ENCODE data around the gene DNA2. TPM values are rescaled to one million over a fixed set of nuclear protein-coding genes. Genes with fewer than 3 reads are reported as not detected.
"Not testable (repeated sequence)": the region's sequence is repeated elsewhere in the genome, so short reads cannot be mapped to it uniquely, and the experiment has no call there.

Gene DNA2, protein sequence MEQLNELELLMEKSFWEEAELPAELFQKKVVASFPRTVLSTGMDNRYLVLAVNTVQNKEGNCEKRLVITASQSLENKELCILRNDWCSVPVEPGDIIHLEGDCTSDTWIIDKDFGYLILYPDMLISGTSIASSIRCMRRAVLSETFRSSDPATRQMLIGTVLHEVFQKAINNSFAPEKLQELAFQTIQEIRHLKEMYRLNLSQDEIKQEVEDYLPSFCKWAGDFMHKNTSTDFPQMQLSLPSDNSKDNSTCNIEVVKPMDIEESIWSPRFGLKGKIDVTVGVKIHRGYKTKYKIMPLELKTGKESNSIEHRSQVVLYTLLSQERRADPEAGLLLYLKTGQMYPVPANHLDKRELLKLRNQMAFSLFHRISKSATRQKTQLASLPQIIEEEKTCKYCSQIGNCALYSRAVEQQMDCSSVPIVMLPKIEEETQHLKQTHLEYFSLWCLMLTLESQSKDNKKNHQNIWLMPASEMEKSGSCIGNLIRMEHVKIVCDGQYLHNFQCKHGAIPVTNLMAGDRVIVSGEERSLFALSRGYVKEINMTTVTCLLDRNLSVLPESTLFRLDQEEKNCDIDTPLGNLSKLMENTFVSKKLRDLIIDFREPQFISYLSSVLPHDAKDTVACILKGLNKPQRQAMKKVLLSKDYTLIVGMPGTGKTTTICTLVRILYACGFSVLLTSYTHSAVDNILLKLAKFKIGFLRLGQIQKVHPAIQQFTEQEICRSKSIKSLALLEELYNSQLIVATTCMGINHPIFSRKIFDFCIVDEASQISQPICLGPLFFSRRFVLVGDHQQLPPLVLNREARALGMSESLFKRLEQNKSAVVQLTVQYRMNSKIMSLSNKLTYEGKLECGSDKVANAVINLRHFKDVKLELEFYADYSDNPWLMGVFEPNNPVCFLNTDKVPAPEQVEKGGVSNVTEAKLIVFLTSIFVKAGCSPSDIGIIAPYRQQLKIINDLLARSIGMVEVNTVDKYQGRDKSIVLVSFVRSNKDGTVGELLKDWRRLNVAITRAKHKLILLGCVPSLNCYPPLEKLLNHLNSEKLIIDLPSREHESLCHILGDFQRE
- 8.9 and 10.3 TPM in 2 replicates for total RNA-seq (2014; rRNA removed; shearing (Covaris generic))

- peak; percentile 87 for DNase-seq (ENCODE audit: low spot score)
Measured at GRCh38 chr10:68471586-68472408, at the start of gene DNA2. TSS of gene DNA2 (minus strand) at chr10:68471973. CDS start at chr10:68471864, 109 bp downstream.

GRCh38 chr10:68518609-68519008 is 46.8 kb upstream of the DNA2 start:
- DNase-seq (ENCODE audit: low spot score) = not testable (repeated sequence)

DNA sequence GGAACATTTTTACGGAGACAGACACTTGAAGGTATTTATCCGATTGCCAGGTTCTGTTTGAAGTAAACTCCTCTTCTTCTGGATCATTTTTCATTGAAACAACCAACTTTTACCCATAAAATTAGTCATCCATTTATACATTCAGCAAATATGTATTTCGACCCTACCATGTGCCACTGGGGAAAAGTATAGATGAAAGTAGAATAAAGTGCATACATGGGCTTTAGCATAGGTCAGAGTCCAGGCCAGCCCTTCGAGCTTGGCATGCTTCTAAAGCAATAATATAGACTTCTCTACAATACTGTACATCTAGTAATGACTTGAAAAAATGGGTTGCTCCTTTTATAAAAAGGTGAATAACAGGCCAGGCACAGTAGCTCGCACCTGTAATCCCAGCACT is 45.4 kb upstream of the DNA2 start:
- DNase-seq (ENCODE audit: low spot score) = peak; percentile 2

DNA sequence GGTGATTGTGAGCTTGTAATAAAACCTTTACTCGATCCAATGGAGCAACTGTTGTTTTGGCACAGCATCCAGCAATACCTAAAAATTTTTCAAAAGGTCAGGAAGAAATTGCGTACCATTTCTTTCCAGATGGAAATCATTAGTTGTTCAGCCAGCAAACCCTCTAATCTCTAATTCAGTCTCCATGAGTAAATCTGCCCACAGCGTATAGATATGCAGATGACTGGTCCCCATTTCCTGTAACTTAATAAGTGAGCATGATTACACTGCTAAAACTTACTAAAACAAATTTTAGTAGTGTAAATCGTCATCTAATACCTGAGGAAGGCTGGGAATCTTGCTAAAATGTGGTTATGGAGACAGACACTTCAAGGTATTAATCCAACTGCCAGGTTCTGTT is 45.0 kb upstream of the DNA2 start:
- no peak for DNase-seq (ENCODE audit: low spot score)

- DNase-seq (ENCODE audit: low spot score) = not testable (repeated sequence)
Measured at GRCh38 chr10:68516216-68516615, 44.4 kb upstream of the DNA2 start.

DNA sequence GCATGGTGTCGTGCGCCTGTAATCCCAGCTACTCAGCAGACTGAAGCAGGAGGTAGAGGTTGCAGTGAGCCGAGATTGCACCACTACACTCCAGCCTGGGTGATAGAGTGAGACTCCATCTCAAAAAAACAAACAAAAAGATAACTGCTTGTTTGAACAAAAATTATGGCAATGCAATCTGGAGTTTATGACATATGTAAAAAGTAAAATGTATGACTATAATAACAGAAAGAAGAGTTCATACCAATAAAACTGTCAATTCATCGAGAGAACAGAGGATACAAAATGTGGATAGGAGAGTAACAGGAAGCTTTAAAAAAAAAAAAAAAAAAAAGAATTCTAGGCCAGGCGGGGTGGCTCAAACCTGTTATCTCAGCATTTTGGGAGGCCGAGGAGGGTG is 36.3 kb upstream of the DNA2 start:
- no peak for DNase-seq (ENCODE audit: low spot score)

- DNase-seq (ENCODE audit: low spot score) = no peak
Measured at GRCh38 chr10:68506411-68506810, 34.6 kb upstream of the DNA2 start.

DNA sequence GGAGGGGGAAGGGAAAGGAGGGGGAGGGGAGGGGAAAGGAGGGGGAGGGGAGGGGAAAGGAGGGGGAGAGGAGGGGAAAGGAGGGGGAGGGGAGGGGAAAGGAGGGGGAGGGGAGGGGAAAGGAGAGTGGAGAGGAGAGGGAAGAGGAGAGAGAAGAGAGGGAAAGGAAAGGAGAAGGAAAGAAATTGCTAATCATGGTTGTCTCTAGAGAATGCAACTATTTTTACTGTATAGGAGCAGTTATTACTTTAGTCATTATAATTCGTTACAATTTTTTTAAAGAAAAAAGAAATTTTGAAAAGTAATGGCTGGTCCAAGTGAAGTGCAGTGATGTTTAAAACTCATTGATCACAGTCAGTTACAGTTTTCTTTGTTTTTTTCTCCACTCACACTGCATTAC is 31.1 kb upstream of the DNA2 start:
- no peak for DNase-seq (ENCODE audit: low spot score)

DNA sequence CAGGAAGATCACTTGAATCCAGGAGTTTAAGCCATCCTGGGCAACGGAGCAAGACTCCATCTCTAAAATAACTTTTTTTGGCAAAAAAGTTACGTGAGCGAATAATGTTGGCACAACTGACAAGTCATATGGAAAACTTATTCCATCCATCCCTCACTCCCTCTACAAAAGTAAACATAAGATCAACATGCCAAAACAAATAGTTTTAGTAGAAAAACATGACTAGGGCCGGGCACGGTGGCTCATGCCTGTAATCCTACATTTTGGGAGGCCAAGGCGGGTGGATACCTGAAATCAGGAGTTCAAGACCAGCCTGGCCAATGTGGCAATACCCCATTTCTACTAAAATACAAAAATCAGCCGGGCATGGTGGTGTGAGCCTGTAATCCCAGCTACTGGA is 29.9 kb upstream of the DNA2 start:
- DNase-seq (ENCODE audit: low spot score) = no peak

DNA sequence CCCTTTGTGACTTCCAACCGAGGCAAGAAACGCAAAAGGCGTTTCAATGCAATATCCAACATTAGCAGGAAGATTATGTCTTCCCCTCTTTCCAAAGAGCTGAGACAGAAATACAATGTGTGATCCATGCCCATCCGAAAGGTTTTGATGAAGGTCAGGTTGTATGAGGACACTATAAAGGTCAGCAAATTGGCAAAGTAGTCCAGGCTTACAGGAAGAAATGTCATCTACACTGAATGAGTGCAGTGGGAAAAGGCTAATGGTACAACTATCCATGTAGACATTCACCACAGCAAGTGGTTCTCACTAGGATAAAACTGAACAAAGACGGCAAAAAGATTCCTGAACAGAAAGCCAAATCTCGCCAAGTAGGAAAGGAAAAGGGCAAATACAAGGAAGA is 27.8 kb upstream of the DNA2 start:
- no peak for DNase-seq (ENCODE audit: low spot score)

- no peak for DNase-seq (ENCODE audit: low spot score)
Measured at GRCh38 chr10:68496072-68496471, 24.3 kb upstream of the DNA2 start.

- no peak for DNase-seq (ENCODE audit: low spot score)
Measured at GRCh38 chr10:68492118-68492517, 20.3 kb upstream of the DNA2 start.

GRCh38 chr10:68489919-68490318 is 18.1 kb upstream of the DNA2 start:
- DNase-seq (ENCODE audit: low spot score) = no peak

DNA sequence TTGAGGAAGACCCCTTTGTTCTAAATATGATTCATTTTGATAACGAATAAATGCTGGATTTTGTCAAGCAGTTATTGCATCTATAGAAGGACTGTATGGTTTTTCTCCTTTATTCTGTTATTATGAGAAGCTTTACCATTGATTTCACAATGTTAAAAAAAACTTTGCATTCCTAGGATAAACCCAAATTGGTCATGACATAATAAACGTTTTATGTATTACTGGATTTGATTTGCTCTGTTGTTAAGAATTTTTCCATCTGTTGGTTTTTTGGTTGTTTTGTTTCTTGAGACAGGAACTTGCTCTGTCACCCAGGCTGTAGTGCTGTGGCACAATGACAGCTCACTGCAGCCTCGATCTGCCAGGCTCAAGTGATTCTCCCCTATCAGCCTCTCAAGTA is 2.2 kb upstream of the DNA2 start:
- DNase-seq (ENCODE audit: low spot score) = no peak

DNA sequence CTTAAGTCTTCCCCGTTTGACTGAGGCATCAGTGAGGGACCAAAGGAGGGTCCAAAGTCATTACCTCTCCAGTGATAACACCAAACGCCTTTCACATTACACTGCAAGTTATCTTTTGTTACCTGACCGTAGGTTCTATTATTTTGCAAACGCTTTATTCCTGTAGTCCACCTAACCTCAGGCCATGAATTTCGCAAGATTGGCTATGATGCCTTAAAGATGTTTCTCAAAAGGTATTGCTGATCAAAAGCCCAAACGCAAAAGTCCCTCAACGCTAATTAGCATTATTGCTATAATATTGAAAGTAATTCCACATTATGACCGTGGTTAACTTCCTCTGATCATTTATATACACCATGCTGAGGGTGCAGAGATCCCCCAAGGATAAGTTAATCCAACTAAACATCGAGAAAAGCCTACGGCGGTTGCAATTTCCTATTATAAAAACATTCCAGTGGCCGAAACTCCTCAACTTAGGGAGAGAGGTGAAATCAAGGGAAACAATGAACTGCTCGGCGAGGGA is 649 bp downstream of the DNA2 start:
- peak; percentile 56 for DNase-seq (ENCODE audit: low spot score)

GRCh38 chr10:68470300-68470699 is 1.5 kb downstream of the DNA2 start:
- no peak for DNase-seq (ENCODE audit: low spot score)

- DNase-seq (ENCODE audit: low spot score) = no peak
Measured at GRCh38 chr10:68469838-68470237, 1.9 kb downstream of the DNA2 start.

- DNase-seq (ENCODE audit: low spot score) = not testable (repeated sequence)
Measured at GRCh38 chr10:68464729-68465128, 7.0 kb downstream of the DNA2 start.

GRCh38 chr10:68463365-68464093 is 8.2 kb downstream of the DNA2 start:
- DNase-seq (ENCODE audit: low spot score) = no peak

- no peak for DNase-seq (ENCODE audit: low spot score)
Measured at GRCh38 chr10:68462536-68462935, 9.2 kb downstream of the DNA2 start.

Data from HT-29 (cell line).